ACC112 (cell line): ENCODE measurements around the gene KISS1R.

ENCODE experiments used
- H2AFZ ChIP-seq: fragments of 200-600 bp; sonication (generic); one replicate; pipeline ENCODE4 v1.6.0; 2017; ENCODE audit warnings: antibody characterized with exemption, low read length; ENCODE audit not compliant: unreplicated experiment
- H3K27ac ChIP-seq: fragments of 200-600 bp; sonication (generic); 2 replicates; pipeline ENCODE4 v1.5.1; 2014; ENCODE audit warnings: low read depth, mild to moderate bottlenecking, antibody characterized with exemption, low read length, moderate library complexity
- H3K27me3 ChIP-seq: fragments of 200-600 bp; sonication (generic); 2 replicates; pipeline ENCODE4 v1.6.1; 2014; ENCODE audit warnings: mild to moderate bottlenecking, antibody characterized with exemption, low read length, moderate library complexity, mixed read lengths; ENCODE audit not compliant: insufficient read depth
- H3K36me3 ChIP-seq: fragments of 200-600 bp; sonication (generic); 2 replicates; pipeline ENCODE4 v1.6.1; 2016; ENCODE audit warnings: mild to moderate bottlenecking, antibody characterized with exemption, low read length, moderate library complexity, mixed read lengths; ENCODE audit not compliant: insufficient read depth
- H3K4me1 ChIP-seq: fragments of 200-600 bp; sonication (generic); one replicate; pipeline ENCODE4 v1.6.1; 2016; ENCODE audit warnings: low read length, mixed read lengths; ENCODE audit not compliant: insufficient read depth, unreplicated experiment, control insufficient read depth
- H3K4me3 ChIP-seq: fragments of 200-600 bp; sonication (generic); 2 replicates; pipeline ENCODE4 v1.5.1; 2014; ENCODE audit warnings: mild to moderate bottlenecking, low read depth, low read length
- H3K79me2 ChIP-seq: fragments of 200-600 bp; sonication (generic); one replicate; pipeline ENCODE4 v1.6.0; 2016; ENCODE audit warnings: low read length; ENCODE audit not compliant: control insufficient read depth, unreplicated experiment, insufficient read depth

The KISS1R gene

DNA sequence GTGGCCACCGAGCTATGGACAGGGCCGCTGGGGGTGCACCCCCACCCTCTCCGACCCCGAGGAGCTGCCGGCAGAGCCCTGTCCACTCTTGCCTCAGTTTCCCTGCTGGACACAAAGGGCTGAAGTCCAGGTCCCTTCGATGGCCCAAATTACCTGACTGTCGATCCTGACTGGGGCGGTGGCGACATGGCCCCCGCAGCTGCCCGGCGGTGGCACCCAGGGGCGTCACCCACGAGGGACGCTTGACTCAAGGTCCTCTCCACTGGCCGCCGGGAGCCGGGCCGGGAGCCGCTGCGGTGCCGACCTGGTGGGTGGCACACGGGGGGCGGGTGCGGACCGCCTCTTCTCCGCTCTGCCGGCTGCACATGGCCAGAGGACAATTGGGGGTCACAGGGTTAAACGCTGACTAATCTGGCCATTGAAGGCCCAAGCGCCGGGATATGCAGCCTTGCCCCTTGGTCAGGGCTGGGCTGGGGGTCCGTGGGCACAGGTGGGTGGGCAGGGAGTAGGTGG lies 25.1 kb downstream of the KISS1R start:
- no peak overlapping the region for H3K27ac ChIP-seq
- no peaks in the 10 kb centered on the region for H3K27me3 ChIP-seq
- H3K36me3 ChIP-seq, result no peaks in the 10 kb centered on the region
- H2AFZ ChIP-seq, result no peak overlapping the region
- H3K4me1 ChIP-seq, result no peaks in the 10 kb centered on the region
- H3K79me2 ChIP-seq, result peaks cover 4% of the 10 kb centered on the region
- no peak overlapping the region for H3K4me3 ChIP-seq

DNA sequence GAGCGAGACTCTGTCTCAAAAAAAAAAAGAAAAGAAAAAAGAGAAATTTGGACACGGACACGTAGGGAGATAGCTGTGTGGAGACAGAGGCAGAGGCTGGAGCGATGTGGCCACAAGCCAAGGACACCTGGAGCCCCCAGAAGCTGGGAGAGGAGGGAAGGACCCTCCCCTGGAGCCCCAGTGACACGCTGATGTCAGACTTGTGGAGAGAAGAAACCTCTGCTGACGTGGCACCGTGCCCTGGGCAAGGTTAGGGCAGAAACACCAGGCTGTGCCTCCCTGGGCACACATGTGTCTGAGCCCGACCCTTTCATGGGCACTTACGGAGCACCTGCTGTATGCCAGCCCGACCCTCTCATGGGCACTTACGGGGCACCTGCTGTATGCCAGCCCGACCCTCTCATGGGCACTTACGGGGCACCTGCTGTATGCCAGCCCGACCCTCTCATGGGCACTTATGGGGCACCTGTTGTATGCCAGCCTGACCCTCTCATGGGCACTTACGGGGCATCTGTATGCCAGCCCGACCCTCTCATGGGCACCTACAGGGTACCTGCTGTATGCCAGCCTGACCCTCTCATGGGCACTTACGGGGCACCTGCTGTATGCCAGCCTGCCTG lies 26.5 kb downstream of the KISS1R start:
- Histone ChIP-seq H3K4me1 (no peaks in the 10 kb centered on the region), H2AFZ (no peak overlapping the region), H3K27me3 (no peaks in the 10 kb centered on the region), H3K4me3 (no peak overlapping the region), H3K27ac (no peak overlapping the region), H3K36me3 (no peaks in the 10 kb centered on the region), H3K79me2 (peaks cover 2% of the 10 kb centered on the region)

DNA sequence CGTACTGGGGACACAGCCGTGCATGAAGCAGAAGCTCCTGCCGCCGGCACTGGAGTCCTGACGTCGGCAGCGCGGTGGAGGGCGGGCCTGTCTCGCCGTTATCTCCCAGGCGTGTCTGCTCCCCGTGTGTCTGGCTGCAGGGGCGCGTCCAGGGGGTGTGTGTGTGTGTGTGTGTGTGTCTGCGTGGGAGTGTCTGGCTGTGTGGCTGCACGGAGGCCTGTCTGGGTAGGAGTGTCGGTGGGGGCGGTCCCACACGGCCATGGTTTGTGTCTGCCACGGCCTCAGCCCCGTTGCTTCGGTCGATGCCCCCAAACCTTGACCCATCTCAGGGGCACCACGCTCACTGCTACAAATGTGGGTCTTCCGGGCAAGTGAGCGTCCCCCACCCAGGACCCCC lies 27.0 kb downstream of the KISS1R start:
- no peaks in the 10 kb centered on the region for H3K4me1 ChIP-seq
- H3K27me3 ChIP-seq, result no peaks in the 10 kb centered on the region
- H3K27ac ChIP-seq, result no peak overlapping the region
- H3K36me3 ChIP-seq, result no peaks in the 10 kb centered on the region
- peaks cover 2% of the 10 kb centered on the region for H3K79me2 ChIP-seq
- no peak overlapping the region for H2AFZ ChIP-seq
- no peak overlapping the region for H3K4me3 ChIP-seq

DNA sequence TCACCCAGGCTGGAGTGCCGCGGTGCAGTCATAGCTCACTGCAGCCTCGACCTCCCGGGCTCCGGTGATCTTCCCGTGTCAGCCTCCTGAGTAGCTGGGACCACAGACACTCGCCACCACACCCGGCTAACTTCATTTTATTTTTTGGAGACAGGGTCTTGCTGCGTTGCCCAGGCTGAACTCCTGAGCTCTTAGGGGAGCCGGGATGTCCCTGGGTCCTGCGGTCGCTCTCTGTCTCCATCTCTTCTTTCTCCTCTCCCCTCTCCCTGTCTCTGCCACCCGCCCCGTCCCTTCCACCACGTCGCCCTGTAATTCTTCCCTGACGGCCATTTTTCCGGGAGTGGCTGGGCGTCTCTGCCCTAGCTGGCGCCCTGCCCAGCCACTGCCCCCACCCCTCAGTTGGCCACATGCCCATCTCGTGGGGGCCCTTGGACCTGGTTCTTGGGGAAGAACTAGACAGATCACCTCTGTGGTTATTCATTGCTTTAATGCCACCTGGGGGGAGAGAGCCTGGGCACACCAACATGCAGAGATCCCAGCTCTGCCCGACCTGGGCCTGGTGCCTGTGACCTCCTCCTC lies 27.6 kb downstream of the KISS1R start:
- H3K27me3 ChIP-seq, result no peaks in the 10 kb centered on the region
- H3K4me3 ChIP-seq, result no peak overlapping the region
- no peak overlapping the region for H2AFZ ChIP-seq
- no peak overlapping the region for H3K27ac ChIP-seq
- no peaks in the 10 kb centered on the region for H3K36me3 ChIP-seq
- H3K79me2 ChIP-seq, result peaks cover 2% of the 10 kb centered on the region
- H3K4me1 ChIP-seq, result no peaks in the 10 kb centered on the region

DNA sequence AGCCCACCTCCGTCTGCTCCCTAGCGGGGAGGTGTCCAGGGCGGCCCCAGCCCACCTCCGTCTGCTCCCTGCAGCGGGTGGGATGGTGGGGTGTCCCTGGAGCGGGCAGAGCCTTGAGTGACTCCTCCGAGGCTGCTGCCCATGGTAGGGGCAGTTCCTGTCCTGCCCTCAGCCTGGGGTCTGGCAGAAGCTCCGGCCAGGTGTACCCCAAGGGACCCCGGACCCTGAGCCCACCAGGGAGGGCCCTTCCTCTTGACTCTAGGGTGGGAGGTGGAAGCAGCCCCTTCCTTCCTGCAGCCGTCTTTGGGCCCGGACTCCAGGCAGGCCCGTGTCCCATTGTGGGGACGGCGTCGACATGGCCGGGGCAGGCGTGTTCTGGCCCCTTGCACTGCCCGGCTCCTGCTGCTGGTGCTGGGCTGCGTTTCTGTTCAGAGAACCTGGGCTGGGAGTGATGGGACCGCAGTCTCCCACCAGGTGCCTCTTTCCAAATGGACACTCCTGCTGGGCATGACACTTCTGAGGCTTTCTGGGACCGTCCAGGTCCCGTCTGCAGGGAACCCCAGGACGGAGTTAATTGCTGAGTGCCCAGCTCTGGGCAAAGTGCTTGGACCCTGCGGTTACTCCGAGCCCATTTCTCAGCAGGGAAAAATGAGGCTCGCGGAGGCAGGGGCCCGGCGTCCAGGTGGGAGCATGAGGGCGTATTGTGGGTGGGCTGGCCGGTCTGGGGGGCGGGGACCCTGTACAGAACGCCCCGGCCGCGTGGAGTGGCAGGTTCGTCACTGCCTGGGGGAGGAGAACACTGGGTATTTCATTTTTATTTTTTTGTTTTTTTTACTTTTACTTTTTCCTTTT lies 28.5 kb downstream of the KISS1R start:
- no peaks in the 10 kb centered on the region for H3K27me3 ChIP-seq
- H2AFZ ChIP-seq, result no peak overlapping the region
- H3K4me3 ChIP-seq, result no peak overlapping the region
- H3K36me3 ChIP-seq, result no peaks in the 10 kb centered on the region
- H3K27ac ChIP-seq, result no peak overlapping the region
- H3K79me2 ChIP-seq, result no peaks in the 10 kb centered on the region
- H3K4me1 ChIP-seq, result no peaks in the 10 kb centered on the region

DNA sequence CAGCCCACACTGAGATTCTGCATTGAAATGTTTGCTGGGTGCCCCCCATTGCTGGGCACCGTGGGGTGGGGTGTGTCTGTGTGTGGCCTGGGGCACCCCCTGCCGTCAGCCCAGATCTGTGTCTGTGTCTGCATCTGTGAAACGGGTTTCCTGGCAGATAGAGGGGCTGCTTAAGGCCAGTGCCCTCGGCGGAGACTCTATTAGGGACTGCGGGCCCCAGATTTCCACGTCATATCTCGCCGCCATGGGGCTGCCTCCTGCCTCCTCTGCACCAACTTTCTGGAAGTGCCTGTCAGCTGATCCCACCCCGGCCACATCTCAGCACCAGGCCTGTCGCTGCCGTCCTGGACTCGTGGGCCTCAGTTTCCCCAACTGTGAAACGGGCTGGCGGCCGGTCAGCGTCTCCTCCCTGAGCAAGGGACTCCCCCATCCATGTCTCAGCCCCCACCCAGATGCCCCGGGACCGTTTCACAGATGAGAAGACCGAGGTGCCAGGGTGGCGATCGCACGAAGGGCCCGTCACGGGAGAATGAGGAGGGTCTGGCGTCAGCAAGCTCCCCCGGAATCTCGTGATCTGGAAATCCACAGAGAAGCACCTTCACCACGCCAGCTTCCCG lies 30.1 kb downstream of the KISS1R start:
- Histone ChIP-seq H2AFZ (no peak overlapping the region), H3K27ac (no peak overlapping the region), H3K27me3 (no peaks in the 10 kb centered on the region), H3K4me1 (no peaks in the 10 kb centered on the region), H3K36me3 (no peaks in the 10 kb centered on the region), H3K79me2 (no peaks in the 10 kb centered on the region), H3K4me3 (no peak overlapping the region)

DNA sequence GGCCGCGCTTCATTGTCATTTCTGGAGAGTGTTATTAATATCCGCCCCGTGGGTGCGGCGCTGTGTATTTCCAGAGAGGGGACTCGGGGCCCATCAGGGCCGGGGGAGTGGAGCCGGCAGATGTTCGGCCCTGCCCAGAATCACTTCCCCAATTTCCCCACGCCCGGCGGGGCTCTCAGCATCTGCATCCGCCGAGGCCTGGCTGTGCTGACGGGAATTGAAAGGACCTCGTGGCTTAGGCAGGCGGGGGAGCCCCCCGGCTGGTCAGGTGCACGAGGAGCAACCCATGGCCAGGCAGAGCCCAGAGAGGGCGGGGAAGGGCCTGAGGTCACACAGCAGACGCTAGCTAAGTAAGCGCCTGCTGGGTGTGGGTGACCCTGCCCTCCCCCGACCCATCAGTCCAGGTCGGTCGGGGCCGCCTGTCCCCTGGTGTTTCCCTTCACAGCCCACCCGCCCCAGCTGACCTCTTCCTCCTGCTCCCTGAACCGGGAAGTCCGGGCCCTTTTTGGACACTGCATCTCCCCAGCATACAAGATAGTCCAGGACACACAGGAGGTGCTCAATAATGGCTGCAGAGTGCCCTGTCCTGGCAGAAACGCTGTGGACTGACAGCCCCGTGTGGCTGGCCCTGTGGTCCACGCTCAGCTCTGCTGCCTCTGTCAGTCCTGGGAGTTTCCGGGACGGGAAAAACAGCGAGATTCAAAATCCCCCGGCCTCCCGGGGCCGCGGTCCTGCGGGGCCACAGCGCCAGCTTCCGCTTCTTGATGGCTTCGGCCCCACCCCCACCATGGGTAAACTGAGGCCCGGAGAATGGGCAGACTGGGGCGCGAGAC lies 30.8 kb downstream of the KISS1R start:
- H2AFZ ChIP-seq, result no peak overlapping the region
- no peaks in the 10 kb centered on the region for H3K79me2 ChIP-seq
- no peak overlapping the region for H3K4me3 ChIP-seq
- no peaks in the 10 kb centered on the region for H3K36me3 ChIP-seq
- H3K4me1 ChIP-seq, result peaks cover 5% of the 10 kb centered on the region
- H3K27me3 ChIP-seq, result no peaks in the 10 kb centered on the region
- H3K27ac ChIP-seq, result no peak overlapping the region

DNA sequence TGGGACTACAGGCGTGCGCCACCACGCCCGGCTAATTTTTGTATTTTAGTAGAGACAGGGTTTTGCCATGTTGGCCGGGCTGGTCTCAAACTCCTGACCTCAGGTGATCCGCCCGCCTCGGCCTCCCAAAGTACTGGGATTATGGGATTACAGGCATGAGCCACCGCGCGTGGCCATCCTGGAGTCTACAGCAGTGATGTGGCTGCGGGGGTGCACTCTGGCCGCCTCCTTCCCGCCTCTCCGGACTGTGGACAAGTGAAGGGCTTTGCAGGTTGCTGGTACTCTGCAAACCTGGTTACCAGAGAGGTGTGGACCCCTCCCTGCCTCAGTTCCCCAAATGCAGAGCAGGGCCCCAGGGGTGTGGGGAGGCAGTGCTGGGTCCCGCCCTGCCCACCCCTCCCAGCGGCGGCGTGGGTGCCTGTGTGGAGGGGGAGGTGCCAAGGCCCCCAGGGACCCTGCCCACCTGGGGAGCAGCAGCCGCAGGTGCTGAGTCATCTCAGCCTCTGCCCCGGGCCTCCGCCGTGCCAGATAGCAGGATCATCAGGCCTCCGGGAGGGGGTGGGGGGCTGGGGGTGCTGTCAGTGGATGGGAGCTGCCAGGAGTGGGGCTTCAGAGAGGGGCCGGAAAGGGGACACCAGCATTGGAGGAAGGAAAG lies 31.8 kb downstream of the KISS1R start:
- H3K36me3 ChIP-seq, result no peaks in the 10 kb centered on the region
- no peaks in the 10 kb centered on the region for H3K79me2 ChIP-seq
- H3K4me1 ChIP-seq, result peaks cover 6% of the 10 kb centered on the region
- H2AFZ ChIP-seq, result no peak overlapping the region
- no peaks in the 10 kb centered on the region for H3K27me3 ChIP-seq
- no peak overlapping the region for H3K27ac ChIP-seq
- H3K4me3 ChIP-seq, result no peak overlapping the region

DNA sequence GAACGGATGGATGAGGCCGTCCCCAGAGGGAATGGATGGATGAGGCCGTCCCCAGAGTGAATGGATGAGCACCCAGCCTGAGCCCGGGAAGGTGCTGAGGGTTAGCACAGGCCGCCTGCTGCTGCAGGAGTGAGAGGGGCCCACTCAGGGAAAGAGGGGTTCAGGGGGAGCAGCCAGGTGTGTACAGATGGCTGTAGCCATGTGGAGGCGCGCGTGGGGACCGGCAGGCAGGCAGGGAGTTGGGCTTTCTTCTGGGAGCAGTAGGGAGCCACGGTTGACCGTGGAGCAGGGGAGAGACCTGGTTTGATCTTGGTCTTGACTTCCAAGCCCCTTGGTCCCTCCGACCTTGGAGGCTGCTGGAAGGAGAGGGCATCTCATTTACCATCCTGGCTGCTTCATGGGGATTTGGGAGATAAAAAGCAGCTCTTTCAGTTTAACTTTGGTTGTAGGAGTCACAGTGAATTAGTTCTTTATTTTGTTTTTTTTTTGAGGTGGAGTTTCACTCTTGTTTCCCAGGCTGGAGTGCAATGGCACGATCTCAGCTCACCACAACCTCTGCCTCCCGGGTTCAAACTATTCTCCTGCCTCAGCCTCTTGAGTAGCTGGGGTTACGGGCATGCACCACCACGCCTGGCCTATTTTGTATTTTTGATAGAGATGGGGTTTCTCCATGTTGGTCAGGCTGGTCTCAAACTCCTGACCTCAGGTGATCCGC lies 33.4 kb downstream of the KISS1R start:
- no peaks in the 10 kb centered on the region for H3K36me3 ChIP-seq
- H3K79me2 ChIP-seq, result no peaks in the 10 kb centered on the region
- H3K4me3 ChIP-seq, result no peak overlapping the region
- H3K27me3 ChIP-seq, result no peaks in the 10 kb centered on the region
- H3K4me1 ChIP-seq, result peaks cover 6% of the 10 kb centered on the region
- no peak overlapping the region for H2AFZ ChIP-seq
- no peak overlapping the region for H3K27ac ChIP-seq
